Measurements from ENCODE around the gene NDFIP2. TPM values are rescaled to one million over a fixed set of nuclear protein-coding genes. Genes with fewer than 3 reads are reported as not detected.

Gene NDFIP2
- total RNA-seq, 4 donors from 2014 or later: 56.9 to 116 (median 83.6) TPM

DNA sequence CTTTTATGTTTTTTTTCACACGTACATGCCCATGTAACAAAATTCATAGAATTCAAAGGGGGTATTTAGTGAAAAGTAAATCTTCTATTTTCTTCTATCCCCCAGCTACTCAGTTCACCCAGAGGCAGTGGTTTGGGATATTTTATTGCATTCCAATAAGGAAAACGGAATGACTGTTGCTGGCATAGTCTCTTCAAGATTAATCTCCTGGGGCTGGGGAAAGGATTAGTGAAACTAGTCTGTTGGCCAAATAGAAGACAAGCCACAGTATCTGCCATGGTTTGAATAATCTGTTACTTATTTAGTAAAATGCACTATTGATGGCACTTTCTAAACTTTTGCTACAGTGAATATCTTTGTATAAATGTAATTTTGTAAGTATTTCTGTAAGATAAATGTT is 122.0 kb downstream of the NDFIP2 start:
- Histone ChIP-seq H3K4me1 (no peaks in the 10 kb centered on the region), H3K4me3 (no peak overlapping the region), H3K27ac (no peak overlapping the region), H3K36me3 (no peaks in the 10 kb centered on the region), H3K27me3 (no peaks in the 10 kb centered on the region), H3K9me3 (no peaks in the 10 kb centered on the region)
- in situ Hi-C loops (cut with MboI; ENCODE audit: low pct_ligation_motif_present in 1 of 4, low pct_unique_long_range_greater_than_20kb in 1 of 4, low sequenced_read_pairs in 3 of 4): no loop called here
- no peak for DNase-seq
- 64 to 79% methylated on average over 2 of the region's 2 CpGs for WGBS, 2 donors (ENCODE audit: low coverage in 1 of 2)
- TF ChIP-seq, protein P1, sequence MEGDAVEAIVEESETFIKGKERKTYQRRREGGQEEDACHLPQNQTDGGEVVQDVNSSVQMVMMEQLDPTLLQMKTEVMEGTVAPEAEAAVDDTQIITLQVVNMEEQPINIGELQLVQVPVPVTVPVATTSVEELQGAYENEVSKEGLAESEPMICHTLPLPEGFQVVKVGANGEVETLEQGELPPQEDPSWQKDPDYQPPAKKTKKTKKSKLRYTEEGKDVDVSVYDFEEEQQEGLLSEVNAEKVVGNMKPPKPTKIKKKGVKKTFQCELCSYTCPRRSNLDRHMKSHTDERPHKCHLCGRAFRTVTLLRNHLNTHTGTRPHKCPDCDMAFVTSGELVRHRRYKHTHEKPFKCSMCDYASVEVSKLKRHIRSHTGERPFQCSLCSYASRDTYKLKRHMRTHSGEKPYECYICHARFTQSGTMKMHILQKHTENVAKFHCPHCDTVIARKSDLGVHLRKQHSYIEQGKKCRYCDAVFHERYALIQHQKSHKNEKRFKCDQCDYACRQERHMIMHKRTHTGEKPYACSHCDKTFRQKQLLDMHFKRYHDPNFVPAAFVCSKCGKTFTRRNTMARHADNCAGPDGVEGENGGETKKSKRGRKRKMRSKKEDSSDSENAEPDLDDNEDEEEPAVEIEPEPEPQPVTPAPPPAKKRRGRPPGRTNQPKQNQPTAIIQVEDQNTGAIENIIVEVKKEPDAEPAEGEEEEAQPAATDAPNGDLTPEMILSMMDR (IDR thresholded peaks at IDR 0.05): no peak
- TF ChIP-seq POLR2AphosphoS5 (IDR thresholded peaks at IDR 0.05) (no peak), EP300 (IDR thresholded peaks at IDR 0.05; ENCODE audit: low read depth) (no peak), POLR2A (IDR thresholded peaks at IDR 0.05) (no peak)
- intact Hi-C loops (cut with DNase I; ENCODE audit: low total_unique reads): loop anchor here (5.0 kb wide), 1 partner anchor 1741 kb away; no protein-coding TSS in a partner anchor

DNA sequence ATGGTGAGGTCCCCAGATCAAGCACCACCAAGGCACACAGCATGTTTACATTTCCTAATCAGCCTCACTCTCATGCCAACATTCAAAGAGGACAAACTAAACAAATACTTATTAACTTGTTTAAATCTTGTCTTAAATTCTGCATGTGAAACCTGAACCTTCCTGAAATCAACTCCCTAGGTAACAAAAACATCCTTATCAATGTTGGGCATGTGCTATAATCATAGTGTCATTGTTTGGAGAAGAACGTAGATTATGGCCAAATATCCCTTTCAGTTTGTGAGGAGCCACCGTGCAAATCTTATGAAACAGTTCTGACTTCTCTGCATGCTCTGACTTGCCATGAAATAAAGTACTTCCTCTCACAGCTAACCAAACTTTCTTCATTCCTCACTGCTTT is 123.8 kb downstream of the NDFIP2 start:
- Histone ChIP-seq H3K4me3 (no peak overlapping the region), H3K36me3 (no peaks in the 10 kb centered on the region), H3K27ac (no peak overlapping the region), H3K27me3 (no peaks in the 10 kb centered on the region), H3K9me3 (no peaks in the 10 kb centered on the region), H3K4me1 (no peaks in the 10 kb centered on the region)
- in situ Hi-C loops (cut with MboI; ENCODE audit: low pct_ligation_motif_present in 1 of 4, low pct_unique_long_range_greater_than_20kb in 1 of 4, low sequenced_read_pairs in 3 of 4): no loop called here
- TF ChIP-seq EP300 (IDR thresholded peaks at IDR 0.05; ENCODE audit: low read depth) (no peak), POLR2AphosphoS5 (IDR thresholded peaks at IDR 0.05) (no peak), POLR2A (IDR thresholded peaks at IDR 0.05) (no peak)
- TF ChIP-seq, protein P1 (IDR thresholded peaks at IDR 0.05): no peak
- WGBS, 2 donors (ENCODE audit: low coverage in 1 of 2): 25 to 35% methylated on average over 2 of the region's 2 CpGs
- DNase-seq: no peak
- intact Hi-C loops (cut with DNase I; ENCODE audit: low total_unique reads): loop anchor here (5.0 kb wide), 1 partner anchor 1742 kb away; no protein-coding TSS in a partner anchor

Other genes with a start within 250 kb of the NDFIP2 start
- 10 to 100 TPM; 13.9 to 52.7 (median 45.1) TPM for gene RBM26, start 74.9 kb upstream of the NDFIP2 start, total RNA-seq

Data from transverse colon (tissue), 4 donors.